Activated T-helper 1 cell treated with anti-CD3 and anti-CD28 coated beads, Interleukin-2, amount 50 U/mL, for 16 hours (primary cell): ENCODE measurements around the gene CLEC3A.
"Not testable (repeated sequence)": the region's sequence is repeated elsewhere in the genome, so short reads cannot be mapped to it uniquely, and the experiment has no call there.

Source experiments
- DNase-seq, 2 donors: peaks; one replicate each; pipeline ENCODE4 v3.0.0-alpha.2; 2020; ENCODE audit warnings: low read depth in 1 of 2, low spot score in 1 of 2

CLEC3A gene

DNA sequence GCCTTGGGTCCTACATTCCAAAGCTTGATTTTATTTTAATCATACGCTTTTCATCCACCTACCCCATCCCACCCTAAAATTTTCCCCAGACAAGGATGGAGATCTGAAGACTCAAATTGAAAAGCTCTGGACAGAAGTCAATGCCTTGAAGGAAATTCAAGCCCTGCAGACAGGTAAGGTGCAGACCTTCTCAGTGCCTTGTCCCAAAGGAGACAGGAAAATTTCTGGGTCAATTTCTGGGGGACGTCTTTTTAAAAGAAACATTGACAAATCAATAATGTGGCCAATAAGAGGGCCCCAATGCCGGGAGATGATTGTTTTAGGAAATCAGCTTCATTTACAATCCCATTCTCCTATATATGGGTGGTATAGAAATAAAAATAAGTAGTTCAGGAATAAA is 5.7 kb downstream of the CLEC3A start:
- DNase-seq = no peak

DNA sequence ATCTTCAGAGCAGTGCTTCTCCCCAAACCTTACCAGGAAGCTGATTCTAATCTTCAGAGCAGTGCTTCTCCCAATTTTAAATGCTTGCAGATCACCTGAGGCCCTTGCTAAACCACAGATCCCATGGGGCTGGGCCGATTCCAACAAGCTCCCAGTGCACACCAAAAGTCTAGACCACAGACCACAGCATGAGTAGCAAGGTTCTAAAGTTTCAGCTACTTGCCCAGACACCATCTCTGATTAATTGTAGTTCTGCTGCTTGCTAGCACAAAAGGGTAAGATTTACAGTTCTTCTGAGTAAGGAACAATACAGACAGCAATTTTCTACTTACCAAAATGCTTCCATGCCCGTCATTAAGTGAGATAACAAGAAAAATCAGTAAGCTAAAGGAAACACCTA is 12.2 kb downstream of the CLEC3A start:
- DNase-seq = no peak

DNA sequence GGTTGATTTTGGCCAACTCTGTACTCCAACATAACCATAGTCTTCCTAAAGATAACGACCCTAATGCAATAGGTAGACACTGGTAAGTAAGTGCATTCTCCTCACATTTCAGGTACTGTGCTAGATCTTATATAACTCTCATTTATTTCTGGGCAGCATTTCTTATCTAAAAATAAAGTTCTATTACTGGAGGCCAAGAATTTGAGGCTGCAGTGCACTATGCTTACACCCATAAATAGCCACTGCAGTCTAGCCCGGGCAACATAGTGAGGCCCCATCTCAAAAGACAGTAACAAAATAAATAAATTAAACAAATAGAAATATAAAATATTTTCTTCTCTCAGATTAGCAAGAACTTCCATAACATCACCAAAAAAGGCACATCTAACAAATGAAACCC is 12.7 kb downstream of the CLEC3A start:
- no peak for DNase-seq

DNA sequence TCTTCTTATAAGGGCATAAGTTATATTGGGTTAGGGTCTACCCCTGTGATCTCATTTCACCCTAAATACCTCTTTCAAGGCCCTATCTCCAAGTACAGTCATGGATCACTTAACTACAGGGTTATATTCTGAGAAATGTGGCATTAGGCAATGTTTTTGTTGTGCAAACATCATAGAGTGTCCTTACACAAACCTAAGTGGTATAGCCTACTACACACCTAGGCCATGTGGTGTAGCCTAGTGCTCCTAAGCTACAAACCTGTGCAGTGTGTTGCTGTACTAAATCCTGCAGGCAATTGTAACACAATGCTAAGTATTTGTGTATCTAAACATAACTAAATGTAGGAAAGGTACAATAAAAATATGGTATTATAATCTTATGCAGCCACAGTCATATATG is 18.0 kb downstream of the CLEC3A start:
- DNase-seq = no peak

DNA sequence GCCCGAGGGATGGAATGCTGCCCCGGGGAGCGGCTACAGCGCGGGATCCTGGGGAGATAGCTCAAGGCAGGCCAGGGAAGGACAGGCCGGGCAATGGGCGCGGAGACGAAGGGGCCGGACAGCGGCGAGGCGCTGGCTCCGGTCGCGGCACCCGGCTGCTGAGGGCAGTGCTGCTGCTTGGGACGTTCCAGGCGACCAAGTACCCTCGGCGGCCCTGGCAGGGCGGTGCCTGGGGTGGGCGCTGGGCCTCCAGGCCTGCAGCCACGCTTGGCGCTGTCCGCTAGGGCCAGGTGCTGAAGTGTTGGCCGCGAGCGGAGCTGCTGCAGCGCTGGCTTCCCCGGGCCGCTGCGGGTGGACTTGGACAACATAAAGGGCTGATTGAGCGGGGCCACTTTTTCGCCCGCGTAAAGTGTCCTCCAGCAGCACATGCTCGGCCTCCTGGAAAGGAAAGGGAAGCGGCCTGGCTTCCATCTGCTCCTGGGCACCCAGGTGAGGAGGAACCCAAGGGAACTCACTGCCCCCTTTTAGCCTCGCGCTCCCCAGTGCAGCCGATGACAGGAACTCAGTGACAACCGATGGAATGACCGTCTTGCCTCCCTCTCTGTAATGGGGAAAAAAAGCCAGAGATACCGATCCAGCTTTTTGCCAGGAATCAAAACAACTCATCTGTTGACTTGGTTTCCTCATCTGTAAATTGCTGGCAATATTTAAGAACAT is 23.7 kb downstream of the CLEC3A start:
- no peak for DNase-seq

DNA sequence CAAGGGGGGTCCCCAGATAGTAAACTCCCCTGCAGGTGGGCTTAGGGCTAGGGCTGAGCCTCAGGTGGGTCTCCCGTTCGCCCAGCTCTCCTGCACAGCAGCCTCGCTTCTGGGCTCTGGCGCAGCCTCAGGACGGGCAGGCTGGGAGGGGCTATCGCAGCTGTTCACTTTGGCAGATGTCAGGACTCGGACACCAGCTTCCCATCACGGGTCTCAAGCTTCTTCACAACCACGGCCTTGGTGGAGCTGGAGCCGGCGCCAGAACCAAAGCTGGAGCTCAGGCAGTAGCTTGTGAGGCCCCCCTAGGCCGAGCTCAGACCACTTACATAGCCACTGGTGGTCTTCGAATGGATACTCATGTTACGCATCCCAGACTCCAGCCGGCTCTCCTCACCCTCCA is 26.0 kb downstream of the CLEC3A start:
- DNase-seq = no peak

DNA sequence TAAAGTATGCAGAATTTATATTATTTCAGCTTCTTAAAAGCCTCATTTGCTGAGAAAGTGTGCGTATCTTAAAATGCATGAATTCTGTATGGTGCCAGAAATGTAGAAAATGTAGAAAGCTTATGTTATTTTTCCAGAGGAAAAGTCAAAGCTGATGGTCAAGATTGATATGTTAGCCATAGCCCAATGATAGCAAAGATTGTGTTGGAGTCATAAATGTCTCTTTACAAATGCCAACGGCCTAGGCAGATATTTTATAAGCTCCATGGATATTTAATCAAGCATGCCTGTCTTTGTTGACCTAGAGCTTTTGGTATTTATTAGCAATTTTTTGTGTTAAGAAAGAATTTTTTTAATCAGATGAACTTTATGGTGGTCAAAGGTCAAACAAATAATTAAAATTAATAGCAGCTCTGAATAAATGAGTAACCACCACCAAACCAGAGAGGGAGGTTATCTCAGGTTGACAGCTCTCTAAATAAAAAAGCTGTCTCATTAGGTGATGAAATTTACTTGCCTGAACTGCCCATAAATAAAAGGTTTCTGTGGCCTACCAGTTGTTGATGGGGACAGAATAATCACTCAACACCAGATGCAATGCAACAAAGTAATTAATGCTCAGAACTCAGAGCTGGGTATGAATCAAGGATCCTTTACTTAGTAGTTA is 28.5 kb downstream of the CLEC3A start:
- DNase-seq = no peak

DNA sequence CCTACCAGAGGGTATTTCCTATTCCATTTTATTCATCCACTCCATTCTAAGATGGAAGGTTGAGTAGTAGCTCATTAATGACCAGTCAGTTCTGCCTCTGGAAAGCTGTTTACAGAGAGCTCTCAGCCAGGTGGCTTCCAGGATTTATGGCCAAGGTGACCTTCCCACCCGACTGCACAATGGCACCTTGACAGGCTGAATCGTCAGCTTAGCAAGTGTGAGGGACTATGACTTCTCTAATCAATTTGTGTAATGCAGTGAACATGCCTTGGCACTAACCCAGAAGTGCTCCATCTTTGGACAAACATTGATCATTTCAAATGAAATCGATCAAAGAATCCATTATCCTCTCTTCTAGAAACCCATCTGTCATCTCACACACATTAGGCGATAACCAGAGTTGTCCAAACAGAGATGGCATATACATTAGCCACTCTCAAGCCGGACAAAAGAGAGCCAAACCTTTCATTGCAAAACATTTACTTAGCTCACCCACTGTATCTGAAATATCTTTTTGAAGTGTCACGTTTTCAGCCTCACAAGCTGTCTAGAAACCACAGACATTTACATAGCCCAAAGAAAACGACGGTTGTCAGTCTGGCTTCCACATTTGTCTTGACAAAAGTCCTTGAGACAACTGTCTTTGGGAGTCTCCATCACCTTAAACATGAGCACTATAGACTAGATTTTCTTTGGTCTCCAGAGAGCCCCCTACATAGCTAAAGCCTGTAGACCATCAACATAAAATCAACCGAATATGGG is 35.6 kb downstream of the CLEC3A start:
- no peak for DNase-seq

DNA sequence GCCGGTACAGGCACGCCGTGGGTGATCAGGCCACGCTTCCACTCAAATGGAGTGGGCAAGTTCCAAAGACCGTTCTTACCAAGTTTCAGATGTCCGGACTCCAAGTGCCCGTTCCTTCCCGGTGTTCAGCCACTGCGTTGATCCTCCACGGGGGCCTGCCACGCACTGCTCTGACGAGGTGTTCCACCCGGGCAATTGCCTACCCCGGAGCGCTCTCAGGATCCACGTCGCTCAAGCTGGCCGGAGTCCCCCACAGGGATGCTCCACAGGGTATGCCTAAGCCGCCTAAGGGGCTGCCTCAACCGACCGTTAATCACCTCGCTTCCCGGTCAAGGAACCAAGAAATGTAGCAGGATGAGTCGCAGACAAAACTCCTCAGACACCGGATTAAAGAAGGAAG is 37.5 kb downstream of the CLEC3A start:
- DNase-seq = not testable (repeated sequence)

DNA sequence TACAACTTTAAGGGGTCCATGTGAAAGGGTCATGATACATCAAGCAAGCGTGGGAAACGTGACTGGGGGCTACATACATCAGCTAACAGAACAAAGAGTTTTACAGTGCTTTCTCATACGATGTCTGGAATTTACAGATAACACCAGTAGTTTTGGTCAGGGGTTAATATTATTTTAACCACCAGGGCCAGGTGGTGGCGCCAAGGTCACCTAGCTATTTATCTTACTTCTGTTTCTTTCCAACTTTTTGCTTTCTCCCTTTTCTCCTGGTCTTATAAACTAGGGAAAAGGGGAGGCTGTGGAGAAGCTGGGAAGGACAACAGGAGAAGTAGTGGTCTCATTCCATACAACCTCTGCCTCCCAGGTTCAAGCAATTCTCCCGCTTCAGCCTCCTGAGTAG is 37.9 kb downstream of the CLEC3A start:
- DNase-seq = no peak

DNA sequence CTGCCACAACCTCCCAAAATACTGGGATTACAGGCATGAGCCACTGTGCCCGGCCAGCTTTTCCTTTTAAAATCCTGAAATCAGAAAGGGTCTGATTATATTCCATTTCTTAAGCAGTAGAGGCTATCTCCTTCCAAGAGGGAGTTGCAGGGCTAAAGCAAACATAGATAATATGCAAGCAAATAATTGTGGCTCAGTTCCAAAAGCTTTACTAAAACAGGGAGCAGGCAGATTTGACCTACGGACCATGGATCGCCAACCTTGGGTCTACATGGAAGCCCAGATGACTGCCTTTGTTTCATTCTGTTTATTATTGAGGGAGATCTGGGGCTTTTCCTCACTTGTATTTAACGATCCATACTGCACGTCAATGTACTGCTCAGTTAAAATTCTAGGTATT is 38.5 kb downstream of the CLEC3A start:
- DNase-seq = no peak

DNA sequence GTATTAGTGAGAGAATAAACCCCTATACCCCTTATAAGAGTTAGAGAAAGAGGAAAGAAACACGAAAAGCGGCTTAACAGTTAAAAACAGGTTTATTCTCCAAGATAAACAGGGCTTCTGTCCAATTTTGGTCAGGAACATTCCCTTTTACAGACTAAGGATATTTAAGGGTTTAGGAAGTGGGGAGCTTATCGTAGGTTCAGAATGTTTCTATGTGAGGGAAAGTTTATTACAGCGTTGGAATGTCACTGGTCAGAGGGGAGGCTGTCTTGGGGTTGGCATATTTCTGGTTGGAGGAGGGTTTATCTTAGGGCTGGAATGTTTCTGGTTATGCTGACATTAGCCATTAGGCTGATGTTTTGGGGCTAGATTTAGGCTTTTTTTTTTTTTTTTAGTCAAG is 43.0 kb downstream of the CLEC3A start:
- DNase-seq = no peak

DNA sequence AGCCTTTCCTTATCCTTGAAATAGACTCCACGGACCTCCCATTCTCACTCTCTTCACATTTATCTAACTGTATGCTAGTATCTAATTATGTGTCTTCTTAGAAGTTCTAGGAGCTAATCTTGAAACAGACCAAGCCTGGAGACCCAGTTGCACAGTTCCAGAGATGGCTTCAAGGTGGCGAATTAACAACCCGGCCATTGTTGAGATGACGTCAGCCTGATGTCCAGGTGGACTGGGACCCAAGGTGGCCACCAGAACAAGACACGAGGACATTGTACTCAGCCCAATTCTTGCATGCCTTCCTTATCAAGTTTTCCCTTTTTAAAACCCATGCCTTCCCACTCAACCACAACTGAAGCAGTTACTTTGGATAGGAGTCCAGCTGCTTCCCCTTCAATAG is 47.6 kb downstream of the CLEC3A start:
- DNase-seq = no peak

DNA sequence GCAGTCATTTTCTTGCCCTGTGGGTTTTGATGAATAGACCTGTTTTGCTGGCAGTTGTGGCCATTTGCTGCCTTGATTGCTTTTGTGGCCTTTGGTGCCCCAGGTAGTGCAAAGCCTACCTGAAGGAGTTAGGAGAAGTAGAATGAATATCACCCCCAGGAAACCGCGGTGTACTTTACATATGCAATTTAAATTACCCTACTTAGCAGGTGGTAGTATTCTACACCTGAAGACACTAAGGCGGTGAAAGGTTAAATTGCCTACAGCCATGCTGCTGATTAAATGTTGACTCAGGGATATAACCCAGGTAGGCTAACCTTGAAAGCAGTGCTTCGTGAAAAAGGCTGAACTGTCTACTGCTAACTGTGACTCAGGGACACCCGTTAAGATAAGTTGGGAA is 49.9 kb downstream of the CLEC3A start:
- DNase-seq = no peak

DNA sequence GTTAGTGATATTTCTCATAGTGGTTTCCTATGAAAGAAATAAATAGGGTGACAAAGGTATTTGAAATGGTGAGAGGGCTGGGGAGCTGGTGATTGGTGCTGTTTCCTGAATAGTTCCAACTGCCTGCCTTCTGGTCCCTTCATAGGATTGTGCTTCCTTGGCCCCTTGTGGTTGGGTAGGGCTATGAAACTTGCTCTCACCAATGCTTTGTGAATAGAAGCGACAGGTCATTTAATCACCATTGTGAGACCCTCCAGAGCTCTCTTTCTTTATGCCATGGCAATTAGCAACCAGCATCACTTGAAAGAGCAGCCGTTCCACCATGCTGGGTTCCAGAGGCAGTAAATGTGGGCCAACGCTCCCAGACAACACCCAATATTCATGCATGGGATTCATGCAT is 53.5 kb downstream of the CLEC3A start:
- no peak for DNase-seq

DNA sequence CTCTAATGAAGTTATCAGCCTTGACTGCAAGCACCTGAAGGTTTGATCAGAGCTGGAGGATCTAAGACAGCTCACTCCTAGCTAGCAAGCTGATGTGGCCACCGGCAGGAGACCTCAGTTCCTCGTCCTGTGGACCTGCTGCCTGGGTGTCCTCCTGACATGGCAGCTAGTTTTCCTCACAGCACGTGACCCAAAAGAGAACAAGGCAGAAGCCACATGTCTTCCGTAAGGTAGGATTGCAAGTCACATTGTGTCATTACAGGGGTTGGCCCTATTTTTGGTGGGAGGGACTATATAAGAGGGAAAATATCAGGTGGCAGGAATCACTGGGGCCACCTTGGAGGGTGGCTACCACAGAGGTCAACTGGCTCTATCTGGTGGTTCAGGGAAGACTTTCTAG is 59.0 kb downstream of the CLEC3A start:
- DNase-seq = no peak
